Chondrocyte (in vitro differentiated cells): ENCODE measurements around the gene RGS3. TPM values are rescaled to one million over a fixed set of nuclear protein-coding genes. Genes with fewer than 3 reads are reported as not detected.

Experiments
- DNase-seq: peaks from one replicate; pipeline ENCODE4 v3.0.0; 2021; ENCODE audit warnings: mixed read lengths, low spot score
- H3K27ac Mint-ChIP-seq: one replicate; pipeline ENCODE4 v1.8.0; 2021; ENCODE audit warnings: mild to moderate bottlenecking, moderate library complexity, mixed read lengths; ENCODE audit not compliant: unreplicated experiment
- H3K27me3 Mint-ChIP-seq: 2 replicates; pipeline ENCODE4 v1.8.0; 2021; ENCODE audit warnings: low read depth, mixed read lengths
- H3K36me3 Mint-ChIP-seq: 2 replicates; pipeline ENCODE4 v1.8.0; 2021; ENCODE audit warnings: low read depth, mixed read lengths
- H3K4me1 Mint-ChIP-seq: 2 replicates; pipeline ENCODE4 v1.8.0; 2021; ENCODE audit warnings: low read depth, mild to moderate bottlenecking, mixed read lengths
- H3K4me3 Mint-ChIP-seq: one replicate; pipeline ENCODE4 v1.8.0; 2021; ENCODE audit warnings: mild to moderate bottlenecking, moderate library complexity, mixed read lengths; ENCODE audit not compliant: unreplicated experiment
- H3K9me3 Mint-ChIP-seq: 2 replicates; pipeline ENCODE4 v1.8.0; 2021; ENCODE audit warnings: low read depth, mixed read lengths
- total RNA-seq: library from RNA; stranded (reverse); gene quantifications from 3 replicates; pipeline ENCODE4 v1.2.1, GENCODE V29; 2021
- TF ChIP-seq, protein P1 (sequence below): fragments of 200-600 bp; sonication (generic); IDR thresholded peaks from 2 replicates; pipeline ENCODE4 v1.5.0; 2021; ENCODE audit warnings: antibody characterized with exemption, mild to moderate bottlenecking, moderate library complexity

RGS3 gene
- total RNA-seq, 1 donor from 2014 or later = 55.2 TPM

DNA sequence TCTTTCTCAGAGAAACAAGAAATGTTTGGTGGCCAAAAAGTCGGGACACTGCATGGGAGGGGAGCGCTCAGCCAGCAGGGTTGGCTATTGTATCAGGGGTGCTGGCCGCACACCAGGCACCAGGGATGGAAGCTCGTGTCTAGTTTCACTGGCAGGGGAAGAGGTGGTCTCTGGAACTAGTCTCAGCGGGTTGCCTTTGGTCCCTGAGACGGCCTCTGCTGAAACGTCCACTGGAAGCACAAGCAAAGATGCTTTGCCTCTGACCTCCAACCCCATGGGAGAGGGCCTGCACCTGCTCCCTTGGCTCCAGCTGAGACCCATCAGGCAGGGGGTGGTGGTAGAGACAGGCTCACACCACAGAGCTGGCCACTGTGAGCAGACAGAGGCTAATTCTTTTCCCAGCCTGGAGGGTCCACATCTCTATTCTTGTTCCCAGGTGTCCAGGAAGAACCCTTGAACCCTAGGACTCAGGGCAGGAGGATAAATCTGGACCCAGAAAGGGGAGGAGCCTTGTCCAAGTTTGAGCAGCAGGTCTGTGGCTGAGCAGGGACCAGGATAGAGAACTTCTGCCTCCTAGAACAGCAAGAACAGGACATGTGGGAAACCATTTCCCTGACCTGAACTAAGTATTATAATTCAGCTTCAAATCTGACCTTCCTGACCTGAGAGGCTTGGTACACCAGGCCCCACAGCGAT lies 102.6 kb downstream of the RGS3 start:
- Mint-ChIP-seq H3K27me3 (no peaks in the 10 kb centered on the region), H3K4me3 (peak overlapping the region; percentile 82), H3K27ac (peak overlapping the region; percentile 96), H3K36me3 (peaks cover 2% of the 10 kb centered on the region), H3K4me1 (peaks cover 63% of the 10 kb centered on the region), H3K9me3 (no peaks in the 10 kb centered on the region)
- TF ChIP-seq, protein P1, sequence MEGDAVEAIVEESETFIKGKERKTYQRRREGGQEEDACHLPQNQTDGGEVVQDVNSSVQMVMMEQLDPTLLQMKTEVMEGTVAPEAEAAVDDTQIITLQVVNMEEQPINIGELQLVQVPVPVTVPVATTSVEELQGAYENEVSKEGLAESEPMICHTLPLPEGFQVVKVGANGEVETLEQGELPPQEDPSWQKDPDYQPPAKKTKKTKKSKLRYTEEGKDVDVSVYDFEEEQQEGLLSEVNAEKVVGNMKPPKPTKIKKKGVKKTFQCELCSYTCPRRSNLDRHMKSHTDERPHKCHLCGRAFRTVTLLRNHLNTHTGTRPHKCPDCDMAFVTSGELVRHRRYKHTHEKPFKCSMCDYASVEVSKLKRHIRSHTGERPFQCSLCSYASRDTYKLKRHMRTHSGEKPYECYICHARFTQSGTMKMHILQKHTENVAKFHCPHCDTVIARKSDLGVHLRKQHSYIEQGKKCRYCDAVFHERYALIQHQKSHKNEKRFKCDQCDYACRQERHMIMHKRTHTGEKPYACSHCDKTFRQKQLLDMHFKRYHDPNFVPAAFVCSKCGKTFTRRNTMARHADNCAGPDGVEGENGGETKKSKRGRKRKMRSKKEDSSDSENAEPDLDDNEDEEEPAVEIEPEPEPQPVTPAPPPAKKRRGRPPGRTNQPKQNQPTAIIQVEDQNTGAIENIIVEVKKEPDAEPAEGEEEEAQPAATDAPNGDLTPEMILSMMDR = no peak
- DNase-seq = no peak

DNA sequence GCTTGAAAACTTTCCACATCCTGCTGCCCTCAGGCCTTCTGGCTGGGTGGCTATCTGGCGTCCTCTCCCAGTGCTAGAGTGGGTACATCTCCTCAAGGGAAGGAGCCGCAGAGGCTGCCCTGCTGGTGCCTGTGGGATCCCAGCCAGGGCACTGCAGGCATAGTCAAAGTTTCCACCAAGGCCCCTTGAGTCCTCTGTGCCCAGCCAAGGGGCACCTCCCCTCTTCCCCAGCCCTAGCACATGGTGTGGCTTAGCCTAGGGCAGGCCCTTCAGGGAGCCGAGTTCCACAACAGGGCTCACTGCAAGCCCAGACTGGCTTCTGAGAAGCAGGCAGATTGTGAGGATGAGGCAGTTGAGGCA lies 103.2 kb downstream of the RGS3 start:
- Mint-ChIP-seq H3K9me3 (no peaks in the 10 kb centered on the region), H3K4me1 (peaks cover 68% of the 10 kb centered on the region), H3K4me3 (peak overlapping the region; percentile 82), H3K27ac (peak overlapping the region; percentile 32), H3K27me3 (no peaks in the 10 kb centered on the region), H3K36me3 (peaks cover 3% of the 10 kb centered on the region)
- TF ChIP-seq, protein P1 = no peak
- DNase-seq = no peak

DNA sequence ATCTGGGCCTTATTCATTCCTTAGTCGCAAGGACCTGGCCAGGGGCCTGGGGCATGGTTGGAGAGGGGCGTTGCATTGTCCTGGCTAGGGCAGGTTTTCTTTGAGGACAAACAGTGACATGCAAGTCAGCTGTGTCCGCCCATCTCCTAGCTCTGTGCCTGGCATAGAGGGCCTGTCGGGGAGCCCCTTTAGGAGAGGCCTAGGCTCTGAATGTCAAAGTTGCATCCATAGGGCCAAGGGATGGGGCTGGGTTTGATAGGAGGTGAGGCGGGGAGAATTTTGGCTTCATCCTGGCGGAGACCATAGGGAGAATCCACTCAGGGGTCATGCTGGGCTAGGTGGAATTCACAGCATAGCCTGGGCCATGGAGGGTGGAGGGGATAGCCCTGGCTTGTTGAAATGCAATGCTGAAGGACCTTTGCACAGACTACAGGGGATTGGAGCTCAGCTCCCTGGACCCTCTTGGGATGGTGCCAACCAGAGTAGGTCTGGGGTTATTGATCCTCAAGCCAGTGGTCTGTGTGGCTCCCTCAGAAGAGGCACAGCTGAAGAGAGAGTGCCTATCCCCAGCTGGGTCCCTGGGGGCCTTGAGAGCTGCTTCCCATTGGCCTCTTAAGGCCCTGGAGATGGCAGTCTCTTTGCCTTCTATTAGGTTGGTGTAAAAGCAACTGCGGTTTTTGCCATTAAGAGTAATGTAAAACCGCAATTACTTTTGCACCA lies 104.0 kb downstream of the RGS3 start:
- H3K27me3 Mint-ChIP-seq = no peaks in the 10 kb centered on the region
- peaks cover 72% of the 10 kb centered on the region for H3K4me1 Mint-ChIP-seq
- no peaks in the 10 kb centered on the region for H3K9me3 Mint-ChIP-seq
- TF ChIP-seq, protein P1 = no peak
- DNase-seq = no peak
- H3K36me3 Mint-ChIP-seq = peaks cover 3% of the 10 kb centered on the region
- no peak overlapping the region for H3K27ac Mint-ChIP-seq
- peak overlapping the region; percentile 28 for H3K4me3 Mint-ChIP-seq

DNA sequence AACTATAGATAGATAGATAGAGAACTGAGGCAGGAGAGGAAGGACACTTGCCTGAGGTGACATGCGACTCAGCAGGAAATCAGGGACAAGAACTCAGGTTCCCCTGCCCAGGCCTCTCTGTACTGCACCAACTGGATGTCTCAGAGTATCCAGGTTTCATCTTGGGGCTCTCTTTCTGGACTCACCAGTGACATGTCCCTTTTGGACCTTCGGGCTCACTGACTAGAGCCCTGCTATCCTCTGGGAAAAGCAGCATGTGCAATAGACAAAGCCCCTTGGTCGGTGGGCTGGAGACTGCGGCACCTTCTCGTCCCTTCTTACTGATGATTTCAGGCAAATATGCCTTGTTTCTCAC lies 104.5 kb downstream of the RGS3 start:
- peaks cover 72% of the 10 kb centered on the region for H3K4me1 Mint-ChIP-seq
- no peaks in the 10 kb centered on the region for H3K9me3 Mint-ChIP-seq
- H3K36me3 Mint-ChIP-seq = peaks cover 3% of the 10 kb centered on the region
- TF ChIP-seq, protein P1 = no peak
- no peak overlapping the region for H3K27ac Mint-ChIP-seq
- no peaks in the 10 kb centered on the region for H3K27me3 Mint-ChIP-seq
- no peak overlapping the region for H3K4me3 Mint-ChIP-seq
- no peak for DNase-seq

DNA sequence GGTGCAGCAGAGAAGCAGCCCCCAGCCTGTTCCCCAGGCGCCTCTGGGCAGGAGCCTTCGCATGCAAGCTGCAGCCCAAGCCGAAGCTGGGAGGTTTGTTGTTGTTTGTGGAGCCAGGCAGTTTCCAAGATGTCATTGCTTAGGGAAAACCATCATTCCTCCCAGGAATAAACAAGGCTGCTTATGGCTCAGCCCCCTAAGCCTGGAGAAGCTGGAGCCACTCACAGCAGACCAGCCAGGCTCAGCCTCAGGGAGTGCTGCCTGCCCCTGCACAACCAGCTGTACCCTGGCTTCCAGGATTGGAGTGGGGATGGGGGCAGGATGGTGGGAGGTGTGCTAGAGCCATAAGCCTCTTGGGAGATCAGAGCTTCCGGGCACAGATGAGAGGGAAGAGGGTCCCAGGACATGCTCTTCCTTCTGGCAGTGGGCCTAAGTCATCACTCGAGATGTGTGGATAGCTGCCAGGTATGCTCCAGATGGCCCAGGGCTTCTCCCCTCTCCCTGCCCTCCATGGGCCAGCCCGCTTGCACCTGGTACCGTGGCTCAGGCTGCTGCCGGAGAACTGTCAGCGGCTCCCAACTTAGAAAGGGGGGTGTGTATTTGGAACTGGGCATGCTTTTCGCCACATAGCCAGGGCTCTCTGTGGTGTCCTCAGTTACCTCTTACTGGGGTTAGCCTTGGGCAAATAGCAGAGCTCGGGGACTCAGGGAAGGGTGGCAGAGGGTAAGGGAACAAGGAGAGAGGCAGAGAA lies 105.2 kb downstream of the RGS3 start:
- no peak overlapping the region for H3K4me3 Mint-ChIP-seq
- peaks cover 66% of the 10 kb centered on the region for H3K4me1 Mint-ChIP-seq
- DNase-seq = no peak
- H3K27ac Mint-ChIP-seq = peak overlapping the region; percentile 27
- H3K9me3 Mint-ChIP-seq = no peaks in the 10 kb centered on the region
- H3K27me3 Mint-ChIP-seq = no peaks in the 10 kb centered on the region
- TF ChIP-seq, protein P1 = no peak
- H3K36me3 Mint-ChIP-seq = peaks cover 3% of the 10 kb centered on the region
